Muscle layer of colon (tissue), 2 donors: ENCODE measurements around the gene FMN1.
"Not testable (repeated sequence)": the region's sequence is repeated elsewhere in the genome, so short reads cannot be mapped to it uniquely, and the experiment has no call there.

Source experiments
- H3K27ac ChIP-seq: one replicate; pipeline ENCODE4 v1.7.0; 2013; ENCODE audit warnings: low read depth, mild to moderate bottlenecking, low read length, moderate library complexity
- H3K27me3 ChIP-seq, 2 donors: one replicate each; pipeline ENCODE4 v1.7.0; 2013; ENCODE audit warnings: low read length in 2 of 2, mild to moderate bottlenecking in 2 of 2; ENCODE audit not compliant: insufficient read depth in 2 of 2, control insufficient read depth in 1 of 2
- H3K36me3 ChIP-seq: one replicate; pipeline ENCODE4 v1.7.0; 2013; ENCODE audit warnings: mild to moderate bottlenecking, low read length; ENCODE audit not compliant: insufficient read depth
- H3K4me1 ChIP-seq: one replicate; pipeline ENCODE4 v1.7.0; 2013; ENCODE audit warnings: mild to moderate bottlenecking, low read length; ENCODE audit not compliant: insufficient read depth
- H3K4me3 ChIP-seq, 2 donors: one replicate each; pipeline ENCODE4 v1.7.0; 2013; ENCODE audit warnings: low read length in 2 of 2, low read depth in 1 of 2, mild to moderate bottlenecking in 1 of 2, moderate library complexity in 1 of 2
- H3K9ac ChIP-seq: one replicate; pipeline ENCODE4 v1.7.0; 2013; ENCODE audit warnings: low read length
- H3K9me3 ChIP-seq: one replicate; pipeline ENCODE4 v1.7.0; 2013; ENCODE audit warnings: mild to moderate bottlenecking, low read length
- donor health status: abdominal sarcoma.
- donor health status: Adenocarcinoma of cecum.

The FMN1 gene

DNA sequence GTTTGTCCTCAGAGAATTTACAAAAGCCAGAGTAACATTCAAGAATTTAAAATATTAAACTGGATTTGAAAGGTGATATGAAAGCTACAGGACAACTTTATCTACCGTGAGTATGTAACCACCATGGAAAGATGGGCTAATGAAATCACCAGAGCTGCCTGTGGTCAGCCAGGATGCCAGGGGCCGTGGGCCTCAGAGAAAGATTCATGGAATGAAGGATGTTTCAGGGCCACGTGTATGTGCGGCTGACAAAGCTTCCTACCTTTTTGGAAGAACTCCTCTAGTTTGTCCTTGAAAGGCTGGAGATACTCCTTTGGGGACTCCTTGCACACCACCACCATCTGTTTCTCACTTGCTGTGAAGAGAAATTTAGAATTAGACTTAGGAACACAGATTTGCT is 337.8 kb downstream of the FMN1 start:
- peaks cover 31% of the 10 kb centered on the region for H3K4me1 ChIP-seq
- H3K4me3 ChIP-seq, result no peak overlapping the region
- no peaks in the 10 kb centered on the region for H3K27me3 ChIP-seq
- no peak overlapping the region for H3K9ac ChIP-seq
- H3K9me3 ChIP-seq, result no peaks in the 10 kb centered on the region
- H3K36me3 ChIP-seq, result no peaks in the 10 kb centered on the region
- H3K27ac ChIP-seq, result no peak overlapping the region

GRCh38 chr15:32855942-32856341 is 338.6 kb downstream of the FMN1 start:
- H3K27ac ChIP-seq, result no peak overlapping the region
- no peak overlapping the region for H3K9ac ChIP-seq
- peaks cover 23% of the 10 kb centered on the region for H3K4me1 ChIP-seq
- H3K27me3 ChIP-seq, result no peaks in the 10 kb centered on the region
- no peaks in the 10 kb centered on the region for H3K9me3 ChIP-seq
- no peak overlapping the region for H3K4me3 ChIP-seq
- no peaks in the 10 kb centered on the region for H3K36me3 ChIP-seq

DNA sequence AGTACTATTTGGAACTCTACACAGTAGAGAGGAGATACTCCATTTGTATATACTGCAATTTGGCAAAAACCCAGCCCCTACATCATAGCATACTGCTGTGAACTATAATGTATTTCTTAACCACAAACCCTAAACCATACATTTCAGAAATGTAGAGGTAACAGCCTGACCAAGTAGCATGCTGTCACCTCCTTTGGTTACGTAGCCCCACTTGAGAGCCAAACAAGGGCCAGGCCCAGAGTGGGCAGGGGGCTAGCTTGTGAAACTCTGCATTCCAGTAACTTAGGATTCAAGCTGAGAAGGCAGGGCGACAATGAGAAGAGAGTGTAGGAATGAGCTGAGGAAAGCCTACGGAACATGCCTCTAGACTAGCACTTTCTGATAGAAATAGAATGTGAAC is 340.9 kb downstream of the FMN1 start:
- no peak overlapping the region for H3K27ac ChIP-seq
- H3K9me3 ChIP-seq, result no peaks in the 10 kb centered on the region
- H3K27me3 ChIP-seq, result no peaks in the 10 kb centered on the region
- peaks cover 23% of the 10 kb centered on the region for H3K4me1 ChIP-seq
- H3K9ac ChIP-seq, result no peak overlapping the region
- H3K4me3 ChIP-seq, result no peak overlapping the region
- no peaks in the 10 kb centered on the region for H3K36me3 ChIP-seq

DNA sequence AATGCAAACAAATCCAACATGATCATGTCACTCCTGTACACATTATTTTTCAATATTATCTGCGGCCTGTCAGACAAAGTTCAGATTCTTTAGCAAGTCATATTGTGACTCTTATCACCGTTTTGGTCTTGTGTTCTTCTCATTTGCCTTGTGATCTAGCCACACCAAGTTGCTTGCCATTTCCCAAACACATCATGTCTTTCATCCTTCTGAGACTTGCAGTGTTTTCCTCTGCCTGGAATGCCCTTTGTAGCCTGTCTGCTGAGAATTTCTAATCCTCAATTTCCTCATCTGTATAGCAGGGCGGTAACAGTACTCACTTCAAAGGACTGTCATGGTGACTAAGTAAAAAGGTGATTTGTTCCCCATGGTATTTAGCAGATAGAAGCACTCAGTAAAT is 341.7 kb downstream of the FMN1 start:
- H3K27me3 ChIP-seq, result no peaks in the 10 kb centered on the region

DNA sequence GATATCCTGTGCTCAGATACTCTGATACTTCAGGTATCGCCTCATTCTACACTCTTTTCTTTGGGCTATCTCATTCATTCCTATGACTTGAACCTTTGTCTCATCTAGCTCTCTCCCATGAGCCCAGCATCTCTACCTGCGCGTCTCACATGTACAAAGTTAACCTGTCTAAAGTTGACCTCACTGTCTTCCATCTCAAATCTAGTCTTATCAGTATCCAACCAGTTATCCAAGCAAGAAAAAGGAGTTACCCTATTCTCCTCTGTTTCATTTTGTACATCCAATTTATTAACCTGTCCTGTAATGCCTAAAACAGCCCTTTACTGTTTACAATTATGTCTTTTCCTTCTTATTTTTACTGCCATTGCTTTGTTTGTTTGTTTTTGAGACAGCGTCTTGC is 342.5 kb downstream of the FMN1 start:
- peaks cover 16% of the 10 kb centered on the region for H3K4me1 ChIP-seq
- H3K9ac ChIP-seq, result no peak overlapping the region
- no peaks in the 10 kb centered on the region for H3K36me3 ChIP-seq
- H3K27me3 ChIP-seq, result no peaks in the 10 kb centered on the region
- H3K4me3 ChIP-seq, result no peak overlapping the region
- no peaks in the 10 kb centered on the region for H3K9me3 ChIP-seq
- H3K27ac ChIP-seq, result no peak overlapping the region

More for the DNA sequence above, 341.7 kb downstream of the FMN1 start:
- Histone ChIP-seq H3K9ac (no peak overlapping the region), H3K27ac (no peak overlapping the region), H3K9me3 (no peaks in the 10 kb centered on the region), H3K4me3 (no peak overlapping the region), H3K36me3 (no peaks in the 10 kb centered on the region), H3K4me1 (peaks cover 18% of the 10 kb centered on the region)

DNA sequence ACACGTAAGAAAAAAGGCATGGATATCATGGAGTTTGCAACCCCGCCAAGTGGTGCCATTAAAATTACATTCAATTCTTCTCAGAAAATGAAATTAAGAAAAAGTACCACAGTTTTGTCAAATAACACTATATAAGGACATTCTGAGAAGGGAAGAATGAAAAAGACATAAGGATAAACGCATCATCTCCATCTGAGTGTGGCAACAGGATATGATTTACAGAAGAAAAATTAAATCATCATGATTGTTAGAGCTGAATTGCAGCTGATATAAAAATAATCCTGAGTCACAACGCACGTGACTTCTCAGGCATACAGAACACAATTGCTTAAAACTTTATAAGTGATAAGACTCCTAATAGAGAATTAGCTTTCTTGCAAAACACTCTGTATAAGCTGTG is 342.9 kb downstream of the FMN1 start:
- no peak overlapping the region for H3K9ac ChIP-seq
- no peak overlapping the region for H3K27ac ChIP-seq
- H3K27me3 ChIP-seq, result no peaks in the 10 kb centered on the region
- H3K9me3 ChIP-seq, result no peaks in the 10 kb centered on the region
- H3K36me3 ChIP-seq, result no peaks in the 10 kb centered on the region
- peaks cover 11% of the 10 kb centered on the region for H3K4me1 ChIP-seq
- no peak overlapping the region for H3K4me3 ChIP-seq

- no peak overlapping the region for H3K4me3 ChIP-seq
- H3K9ac ChIP-seq, result no peak overlapping the region
- H3K36me3 ChIP-seq, result no peaks in the 10 kb centered on the region
- H3K27ac ChIP-seq, result no peak overlapping the region
- no peaks in the 10 kb centered on the region for H3K4me1 ChIP-seq
- H3K27me3 ChIP-seq, result no peaks in the 10 kb centered on the region
- H3K9me3 ChIP-seq, result no peaks in the 10 kb centered on the region
Measured at GRCh38 chr15:32849769-32850668, 344.5 kb downstream of the FMN1 start.

DNA sequence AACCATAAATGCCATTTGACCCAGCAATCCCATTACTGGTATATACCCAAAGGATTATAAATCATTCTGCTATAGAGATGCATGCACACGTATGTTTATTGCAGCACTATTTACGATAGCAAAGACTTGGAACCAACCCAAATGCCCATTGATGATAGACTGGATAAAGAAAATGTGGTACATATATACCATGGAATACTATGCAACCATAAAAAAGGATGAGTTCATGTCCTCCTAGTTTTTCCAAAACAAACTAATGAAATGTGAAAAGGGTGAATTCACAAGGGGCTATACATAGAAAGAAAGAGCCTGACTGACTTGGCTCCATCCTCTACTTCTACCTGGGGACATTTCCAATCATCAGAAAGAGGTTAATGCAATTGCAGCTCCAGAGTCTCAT is 347.8 kb downstream of the FMN1 start:
- not testable (repeated sequence) for H3K36me3 ChIP-seq, H3K4me1 ChIP-seq, H3K4me3 ChIP-seq, H3K27me3 ChIP-seq, H3K9me3 ChIP-seq, H3K9ac ChIP-seq, H3K27ac ChIP-seq

DNA sequence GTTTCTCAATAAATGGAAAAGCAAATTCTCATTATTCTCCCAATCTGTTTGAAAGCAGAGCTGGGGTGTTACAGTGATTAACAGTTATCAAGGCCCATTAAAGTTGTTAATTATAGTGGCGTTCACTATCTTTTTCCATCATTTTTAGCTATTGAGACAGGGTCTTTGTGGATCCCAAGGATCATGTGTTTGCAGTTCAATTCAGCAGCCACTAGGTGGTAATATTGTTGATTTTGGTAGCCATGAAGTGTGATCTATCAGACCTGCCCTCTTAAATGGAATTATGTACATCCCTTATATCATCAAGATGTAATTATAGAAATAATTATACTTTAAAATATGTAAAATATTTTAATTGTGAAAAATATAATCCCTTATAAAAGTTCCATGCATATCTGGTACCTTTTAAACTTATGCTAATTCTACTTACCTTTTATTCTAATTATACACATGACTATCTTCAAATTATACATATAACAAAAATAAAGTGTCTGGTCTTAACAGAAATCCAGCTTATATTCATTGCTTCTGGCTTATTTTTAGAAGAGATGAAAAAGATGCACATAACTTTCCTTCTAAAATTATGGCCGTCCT is 350.3 kb downstream of the FMN1 start:
- no peak overlapping the region for H3K27ac ChIP-seq
- no peak overlapping the region for H3K9ac ChIP-seq
- H3K9me3 ChIP-seq, result no peaks in the 10 kb centered on the region
- H3K4me1 ChIP-seq, result no peaks in the 10 kb centered on the region
- no peaks in the 10 kb centered on the region for H3K36me3 ChIP-seq
- no peak overlapping the region for H3K4me3 ChIP-seq
- no peaks in the 10 kb centered on the region for H3K27me3 ChIP-seq

GRCh38 chr15:32843219-32843815 is 351.2 kb downstream of the FMN1 start:
- H3K9me3 ChIP-seq, result no peaks in the 10 kb centered on the region
- no peak overlapping the region for H3K9ac ChIP-seq
- H3K4me3 ChIP-seq, result no peak overlapping the region
- H3K27me3 ChIP-seq, result no peaks in the 10 kb centered on the region
- no peaks in the 10 kb centered on the region for H3K36me3 ChIP-seq
- H3K4me1 ChIP-seq, result no peaks in the 10 kb centered on the region
- H3K27ac ChIP-seq, result no peak overlapping the region

DNA sequence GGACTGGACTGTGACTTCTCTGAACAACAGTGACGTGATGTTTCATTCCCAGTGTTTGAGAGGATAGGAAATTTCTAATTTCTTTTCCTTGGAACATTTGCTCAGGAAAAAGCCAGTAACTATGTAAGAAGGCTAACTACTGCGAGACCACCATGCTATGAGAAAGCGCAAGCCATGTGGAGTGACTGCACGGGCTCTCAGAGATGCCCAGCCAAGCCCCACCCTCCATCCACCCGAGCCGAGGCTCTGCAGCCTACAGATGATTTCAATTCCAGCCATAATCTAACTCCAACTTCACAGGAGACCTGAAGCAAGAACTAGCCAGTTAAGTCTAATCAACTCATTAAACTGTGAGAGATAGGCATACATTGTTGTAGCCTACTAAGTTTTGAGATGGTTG is 352.4 kb downstream of the FMN1 start:
- Histone ChIP-seq H3K27me3 (no peaks in the 10 kb centered on the region), H3K9me3 (no peaks in the 10 kb centered on the region), H3K9ac (no peak overlapping the region), H3K4me1 (no peaks in the 10 kb centered on the region), H3K27ac (no peak overlapping the region), H3K36me3 (no peaks in the 10 kb centered on the region), H3K4me3 (no peak overlapping the region)
